AG04450 (cell line): ENCODE data around the gene ZSWIM4. TPM values are rescaled to one million over a fixed set of nuclear protein-coding genes. Genes with fewer than 3 reads are reported as not detected.

Experiments used
- CTCF ChIA-PET: fragments of 300-600, 350-600 bp; formaldehyde crosslinking; extraction: SDS; loops from one replicate; lab custom pipeline; 2022; ENCODE audit warnings: antibody characterized with exemption, inconsistent platforms; lab: Charles Lee
- POLR2A ChIA-PET: fragments of 350-600 bp; formaldehyde crosslinking; extraction: SDS; loops from one replicate; lab custom pipeline; 2021; ENCODE audit warnings: antibody characterized with exemption, inconsistent platforms; lab: Yijun Ruan, JAX
- DNase-seq: peaks from one replicate; pipeline ENCODE4 v3.0.0-alpha.2; 2011; ENCODE audit warnings: low read depth, low spot score
- H3K27ac ChIP-seq: one replicate; pipeline ENCODE4 v1.5.1; 2012; ENCODE audit warnings: low read depth, low read length, control low read depth
- H3K27me3 ChIP-seq: one replicate; pipeline ENCODE4 v1.6.0; 2012; ENCODE audit warnings: low read length; ENCODE audit not compliant: control insufficient read depth, insufficient read depth
- H3K4me3 ChIP-seq: 2 replicates; pipeline ENCODE4 v1.5.1; 2011; ENCODE audit warnings: mild to moderate bottlenecking, low read depth, low read length, control low read depth
- H3K9me3 ChIP-seq: 2 replicates; pipeline ENCODE4 v1.5.1; 2012; ENCODE audit warnings: low read length; ENCODE audit not compliant: control insufficient read depth, insufficient read depth
- CTCF ChIP-seq: IDR thresholded peaks from 2 replicates; pipeline ENCODE4 v1.5.1; 2011; ENCODE audit warnings: low read depth, low read length, control low read depth, inconsistent platforms
- polyA plus RNA-seq: library from polyadenylated mRNA; depleted of rRNA; stranded (reverse); fragments of >200 nt; gene quantifications from 2 replicates; pipeline ENCODE4 v1.2.3, GENCODE V29; 2011

Gene ZSWIM4
- polyA plus RNA-seq, 1 experiment = 2.3 TPM

GRCh38 chr19:13864046-13864666 is 68.9 kb downstream of the ZSWIM4 start:
- H3K27ac ChIP-seq = no peak overlapping the region
- POLR2A ChIA-PET = interaction anchor here (0.5 to 4.0 kb wide), 4 partner anchors 11 to 75 kb away, joined by 4 to 27 read pairs (median 11); no protein-coding TSS in a partner anchor

GRCh38 chr19:13864667-13865570 is 69.7 kb downstream of the ZSWIM4 start:
- CTCF ChIA-PET = interaction anchor here (0.6 to 5.3 kb wide), 4 partner anchors 81 to 1076 kb away, joined by 3 to 60 read pairs (median 4); no protein-coding TSS in a partner anchor
- TF ChIP-seq CTCF = no peak

More at GRCh38 chr19:13864046-13864666, 68.9 kb downstream of the ZSWIM4 start:
- Histone ChIP-seq H3K27me3 (no peaks in the 10 kb centered on the region), H3K4me3 (no peak overlapping the region), H3K9me3 (no peaks in the 10 kb centered on the region)
- no peak for TF ChIP-seq CTCF
- no peak for DNase-seq
- CTCF ChIA-PET = interaction anchor here (0.8 to 5.3 kb wide), 2 partner anchors 70 to 80 kb away, joined by 4 to 60 read pairs; no protein-coding TSS in a partner anchor

GRCh38 chr19:13865571-13866462 is 70.6 kb downstream of the ZSWIM4 start:
- CTCF ChIA-PET = interaction anchor here (0.6 kb wide), 4 partner anchors 91 to 1077 kb away, joined by 3 to 7 read pairs (median 4); no protein-coding TSS in a partner anchor
- TF ChIP-seq CTCF = no peak
- Histone ChIP-seq H3K4me3 (peak overlapping the region; percentile 57), H3K27ac (no peak overlapping the region), H3K9me3 (no peaks in the 10 kb centered on the region), H3K27me3 (no peaks in the 10 kb centered on the region)
- DNase-seq = no peak
- POLR2A ChIA-PET = interaction anchor here (0.7 kb wide), 3 partner anchors 102 to 578 kb away, joined by 3 to 5 read pairs (median 4); partner anchors contain the start of gene MRI1

More at GRCh38 chr19:13864667-13865570, 69.7 kb downstream of the ZSWIM4 start:
- POLR2A ChIA-PET = interaction anchor here (0.7 kb wide), 1 partner anchor 577 kb away, joined by 4 read pairs; no protein-coding TSS in a partner anchor
- Histone ChIP-seq H3K27me3 (no peaks in the 10 kb centered on the region), H3K4me3 (peak overlapping the region; percentile 57), H3K9me3 (no peaks in the 10 kb centered on the region), H3K27ac (no peak overlapping the region)
- DNase-seq = no peak

GRCh38 chr19:13866463-13867046 is 71.3 kb downstream of the ZSWIM4 start:
- H3K9me3 ChIP-seq = no peaks in the 10 kb centered on the region
- ChIA-PET CTCF (no interaction called here), POLR2A (interaction anchor here (0.7 kb wide), 1 partner anchor 102 kb away, joined by 3 read pairs; the partner anchor contains the start of gene MRI1)
- no peak for TF ChIP-seq CTCF
- peak overlapping the region; percentile 57 for H3K4me3 ChIP-seq
- DNase-seq = no peak
- H3K27ac ChIP-seq = no peak overlapping the region
- H3K27me3 ChIP-seq = no peaks in the 10 kb centered on the region
